ENCODE data around the gene RELA. TPM values are rescaled to one million over a fixed set of nuclear protein-coding genes. Genes with fewer than 3 reads are reported as not detected.

Gene RELA
- total and polyA plus RNA-seq, 2 donors (not counting 1 experiment from before 2014, with no cell fraction given): 124 to 154 TPM

GRCh38 chr11:65648997-65649493 lies 13.7 kb downstream of the RELA start:
- H3K4me1 Mint-ChIP-seq: peaks cover 51% of the 10 kb centered on the region
- H4K20me1 ChIP-seq (ENCODE audit: control insufficient read depth, insufficient read depth, low read length, poor library complexity, severe bottlenecking): peaks cover 73% of the 10 kb centered on the region
- peaks cover 18 to 44% of the 10 kb centered on the region in 2 donors for H3K4me1 ChIP-seq (ENCODE audit: control insufficient read depth in 2 of 2, insufficient read depth in 2 of 2, low read length in 2 of 2)
- no peaks in the 10 kb centered on the region for H3K27me3 Mint-ChIP-seq
- WGBS (ENCODE audit: insufficient coverage): 93% methylated on average over 10 of the region's 12 CpGs
- H3K27ac Mint-ChIP-seq: peak overlapping the region; percentile 32
- no peak for ATAC-seq (ENCODE audit: low read depth)
- ChIA-PET CTCF (interaction anchor here (0.6 to 1.6 kb wide), 2 partner anchors 11 to 158 kb away, joined by 3 to 4 read pairs; partner anchors contain the start of gene SIPA1), POLR2A (interaction anchor here (1.1 to 1.7 kb wide), 3 partner anchors 9 to 13 kb away, joined by 3 to 15 read pairs (median 4); partner anchors contain the start of gene SIPA1)
- no peak overlapping the region for H3K9ac ChIP-seq (ENCODE audit: low read length)
- no peaks in the 10 kb centered on the region for H3K27me3 ChIP-seq (replicated peaks in 1 of 4; ENCODE audit: control extremely low read depth in 1 of 4, control insufficient read depth in 3 of 4, insufficient read depth in 4 of 4, low read length in 3 of 4)
- H3K36me3 ChIP-seq (replicated peaks in 1 of 2; ENCODE audit: control extremely low read depth in 1 of 2, control insufficient read depth in 1 of 2, extremely low read depth in 1 of 2, insufficient read depth in 2 of 2, low read length in 1 of 2): peaks cover 0 to 73% of the 10 kb centered on the region in 2 experiments
- no peak overlapping the region for H2AFZ ChIP-seq (ENCODE audit: insufficient read depth, low read depth, low read length, poor library complexity, severe bottlenecking)
- no peaks in the 10 kb centered on the region for H3K9me3 ChIP-seq (ENCODE audit: control extremely low read depth in 1 of 3, control insufficient read depth in 2 of 3, insufficient read depth in 1 of 3, low read length in 2 of 3)
- H3K4me2 ChIP-seq (replicated peaks; ENCODE audit: low read depth, low read length, poor library complexity, severe bottlenecking): no peak overlapping the region
- H3K4me3 Mint-ChIP-seq: no peak overlapping the region
- no peaks in the 10 kb centered on the region for H3K9me3 Mint-ChIP-seq (ENCODE audit: insufficient read depth)
- intact Hi-C loops (cut with micrococcal nuclease): no loop called here
- DNase-seq: no peak
- TF ChIP-seq CTCF (IDR thresholded peaks at IDR 0.05) (no peak), EZH2 (IDR thresholded peaks at IDR 0.05; ENCODE audit: borderline replicate concordance, insufficient read depth, low read depth, low read length, poor library complexity, severe bottlenecking) (no peak)
- H3K4me3 ChIP-seq (ENCODE audit: control extremely low read depth in 1 of 5, extremely low read depth in 1 of 5, insufficient read depth in 1 of 5, low read depth in 2 of 5, low read length in 4 of 5): no peak overlapping the region
- H3K79me2 ChIP-seq (ENCODE audit: control insufficient read depth, insufficient read depth, low read length): peaks cover 3% of the 10 kb centered on the region
- no peak overlapping the region for H3K27ac ChIP-seq (ENCODE audit: low read length in 2 of 2)

GRCh38 chr11:65646958-65647701 lies 15.6 kb downstream of the RELA start:
- Histone ChIP-seq H3K79me2 (ENCODE audit: control insufficient read depth, insufficient read depth, low read length) (peaks cover 22% of the 10 kb centered on the region), H3K4me1 (ENCODE audit: control insufficient read depth in 2 of 2, insufficient read depth in 2 of 2, low read length in 2 of 2) (peaks cover 17 to 46% of the 10 kb centered on the region in 2 donors), H3K27ac (ENCODE audit: low read length in 2 of 2) (no peak overlapping the region), H3K27me3 (replicated peaks in 1 of 4; ENCODE audit: control extremely low read depth in 1 of 4, control insufficient read depth in 3 of 4, insufficient read depth in 4 of 4, low read length in 3 of 4) (no peaks in the 10 kb centered on the region), H2AFZ (ENCODE audit: insufficient read depth, low read depth, low read length, poor library complexity, severe bottlenecking) (no peak overlapping the region), H3K4me2 (replicated peaks; ENCODE audit: low read depth, low read length, poor library complexity, severe bottlenecking) (no peak overlapping the region), H3K4me3 (ENCODE audit: control extremely low read depth in 1 of 5, extremely low read depth in 1 of 5, insufficient read depth in 1 of 5, low read depth in 2 of 5, low read length in 4 of 5) (no peak overlapping the region), H3K36me3 (replicated peaks in 1 of 2; ENCODE audit: control extremely low read depth in 1 of 2, control insufficient read depth in 1 of 2, extremely low read depth in 1 of 2, insufficient read depth in 2 of 2, low read length in 1 of 2) (peaks cover 0 to 85% of the 10 kb centered on the region in 2 experiments), H3K9me3 (ENCODE audit: control extremely low read depth in 1 of 3, control insufficient read depth in 2 of 3, insufficient read depth in 1 of 3, low read length in 2 of 3) (no peaks in the 10 kb centered on the region), H3K9ac (ENCODE audit: low read length) (no peak overlapping the region), H4K20me1 (ENCODE audit: control insufficient read depth, insufficient read depth, low read length, poor library complexity, severe bottlenecking) (peaks cover 91% of the 10 kb centered on the region)
- no peak for ATAC-seq (ENCODE audit: low read depth)
- H3K27ac Mint-ChIP-seq: no peak overlapping the region
- CTCF ChIA-PET: no interaction called here
- POLR2A ChIA-PET: no interaction called here
- H3K27me3 Mint-ChIP-seq: no peaks in the 10 kb centered on the region
- H3K9me3 Mint-ChIP-seq (ENCODE audit: insufficient read depth): no peaks in the 10 kb centered on the region
- no peak overlapping the region for H3K4me3 Mint-ChIP-seq
- intact Hi-C loops (cut with micrococcal nuclease): no loop called here
- TF ChIP-seq EZH2 (IDR thresholded peaks at IDR 0.05; ENCODE audit: borderline replicate concordance, insufficient read depth, low read depth, low read length, poor library complexity, severe bottlenecking): no peak
- no peak for TF ChIP-seq CTCF (IDR thresholded peaks at IDR 0.05)
- DNase-seq: no peak
- WGBS (ENCODE audit: insufficient coverage): 96% methylated on average over 87 of the region's 87 CpGs
- H3K4me1 Mint-ChIP-seq: peaks cover 47% of the 10 kb centered on the region

Data from B cell (primary cell).